K562 (cell line): ENCODE measurements around the gene KCNK1. TPM values are rescaled to one million over a fixed set of nuclear protein-coding genes. Genes with fewer than 3 reads are reported as not detected.

Source experiments
- EP300 ChIP-seq: IDR thresholded peaks from 2 replicates; pipeline ENCODE4 v1.6.1; 2012; ENCODE audit warnings: low read length, improper control_type of control experiment
- MAFK ChIP-seq: IDR thresholded peaks from 2 replicates; pipeline ENCODE4 v1.6.1; 2011; ENCODE audit warnings: low read length, improper control_type of control experiment
- NR3C1 ChIP-seq: sonication (generic); formaldehyde crosslinking; IDR thresholded peaks from 2 replicates; pipeline ENCODE4 v1.8.1; 2022; ENCODE audit warnings: missing genetic modification reagents
- PHF8 ChIP-seq: fragments of 200-600 bp; sonication (generic); IDR thresholded peaks from 2 replicates; pipeline ENCODE4 v1.6.1; 2012; ENCODE audit warnings: mixed run types, mild to moderate bottlenecking, inconsistent platforms, low read length, moderate library complexity, borderline replicate concordance
- RBBP5 ChIP-seq: fragments of 200-600 bp; sonication (generic); IDR thresholded peaks from 2 replicates; pipeline ENCODE4 v1.6.1; 2012; ENCODE audit warnings: borderline replicate concordance, mild to moderate bottlenecking, low read length, control low read depth, inconsistent platforms; ENCODE audit not compliant: insufficient read depth, poor library complexity, severe bottlenecking
- RBM34 ChIP-seq: fragments of 200-400 bp; formaldehyde crosslinking; IDR thresholded peaks from 2 replicates; pipeline ENCODE4 v1.6.1; 2018; ENCODE audit warnings: low read length, borderline replicate concordance; ENCODE audit not compliant: insufficient read depth
- RFX7 ChIP-seq: fragments of 250-450 bp; sonication (Bioruptor Pico); IDR thresholded peaks from 2 replicates; pipeline ENCODE4 v1.5.1; 2021; ENCODE audit warnings: mild to moderate bottlenecking
- RUNX1 ChIP-seq: sonication (generic); IDR thresholded peaks from 2 replicates; pipeline ENCODE4 v1.6.1; 2016; ENCODE audit warnings: antibody characterized with exemption, low read depth
- SMARCB1 ChIP-seq: IDR thresholded peaks from 2 replicates; pipeline ENCODE4 v1.6.1; 2011; ENCODE audit warnings: improper control_type of control experiment, low read depth; ENCODE audit not compliant: insufficient read length
- polyA plus RNA-seq, 8 experiments: library from polyadenylated mRNA; depleted of rRNA in 4 of 8; stranded (reverse) in 5 of 8; unstranded in 3 of 8; fragments of >200 nt; fragmentation: Nextera tagmentation in 2 of 8; fragmentation: Illumina TruSeq in 1 of 8; extraction: Ambion mirVana in 2 of 8; extraction: Trizol in 1 of 8; gene quantifications; 2 replicates each; pipeline versions ENCODE4 v1.2.1 to v1.2.3, GENCODE V29; 2011 to 2014; ENCODE audit warnings: inconsistent platforms in 1 of 8, missing spikeins in 1 of 8
- total RNA-seq, 7 experiments: library from RNA; depleted of rRNA in 6 of 7; stranded (reverse); fragments of >200 nt in 6 of 7; fragmentation: Illumina TruSeq in 2 of 7; extraction: Trizol in 2 of 7; gene quantifications; 2 replicates each; pipeline versions ENCODE4 v1.2.1 to v1.2.3, GENCODE V29; 2011 to 2021; ENCODE audit warnings: low replicate concordance in 1 of 7
- TF ChIP-seq, protein P1 (sequence below): fragments of 250-450 bp; sonication (Bioruptor Pico); IDR thresholded peaks from 2 replicates; pipeline ENCODE4 v1.5.0; 2021
- TF ChIP-seq, protein P2 (sequence below): sonication (generic); formaldehyde crosslinking; IDR thresholded peaks from 2 replicates; pipeline ENCODE4 v1.8.0; 2023; ENCODE audit warnings: mild to moderate bottlenecking, missing genetic modification reagents
- TF ChIP-seq, protein P3 (sequence below), 3 experiments: fragments of 200-800 bp in 1 of 3; fragments of 250-450 bp in 1 of 3; fragments of 450-650 bp in 1 of 3; sonication (Bioruptor Pico) in 1 of 3; sonication (Bioruptor generic) in 1 of 3; formaldehyde crosslinking in 1 of 3; IDR thresholded peaks; 2 replicates each; pipeline versions ENCODE4 v1.6.1 to v1.8.0; 2016 to 2022; ENCODE audit warnings: mild to moderate bottlenecking in 2 of 3, missing genetic modification characterization in 2 of 3, missing compliant biosample characterization in 1 of 3, moderate library complexity in 1 of 3
- TF ChIP-seq, protein P4 (sequence below): fragments of 450-650 bp; IDR thresholded peaks from 2 replicates; pipeline ENCODE4 v1.6.1; 2018; ENCODE audit not compliant: partially characterized antibody

Gene KCNK1
- total and polyA plus RNA-seq, 9 of the 15 experiments (the other 6 are each of a cell fraction or from before 2014, with no cell fraction given) = 3.1 to 22.7 (median 6.0) TPM

DNA sequence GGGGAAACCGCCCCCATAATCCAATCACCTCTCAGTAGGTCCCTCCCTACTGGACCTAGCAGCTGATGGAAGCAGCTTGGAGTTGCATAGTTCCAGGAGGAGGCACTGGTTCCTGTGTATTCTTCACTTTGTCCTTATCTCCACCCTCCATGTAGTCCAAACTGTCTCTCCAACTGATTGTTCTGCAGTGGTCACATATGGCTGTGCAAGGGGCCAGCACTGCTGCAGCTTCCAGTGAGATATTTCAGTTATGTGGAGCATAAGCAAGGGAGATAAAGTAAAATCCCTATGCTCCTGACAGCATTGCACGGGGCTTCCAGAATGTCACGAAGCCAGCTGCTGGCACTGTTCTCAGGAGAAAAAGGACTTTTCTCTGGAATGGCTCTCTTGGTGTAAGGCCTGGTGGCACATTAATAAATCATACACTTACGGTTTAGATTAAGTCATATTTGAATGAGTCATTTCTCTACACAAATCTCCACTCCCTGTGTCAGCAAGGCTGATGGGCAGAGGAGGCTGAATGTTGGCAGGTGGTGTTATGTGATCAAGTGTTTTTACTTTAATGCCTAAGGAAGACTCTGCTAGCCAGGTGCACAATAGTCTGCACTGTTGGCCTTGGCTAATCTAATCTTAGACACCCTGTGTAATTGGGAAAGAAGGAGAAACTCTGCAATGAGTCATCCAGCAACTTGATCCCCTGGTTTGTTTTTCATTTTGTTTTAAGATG lies 93.4 kb downstream of the KCNK1 start (continued):
- TF ChIP-seq RBBP5 (no peak), NR3C1 (CRISPR knock-in tag) (no peak), SMARCB1 (peak; percentile 50), PHF8 (no peak), RBM34 (no peak), EP300 (peak; percentile 85), RFX7 (CRISPR knock-in tag) (no peak), RUNX1 (no peak), MAFK (no peak)
- TF ChIP-seq, protein P1, sequence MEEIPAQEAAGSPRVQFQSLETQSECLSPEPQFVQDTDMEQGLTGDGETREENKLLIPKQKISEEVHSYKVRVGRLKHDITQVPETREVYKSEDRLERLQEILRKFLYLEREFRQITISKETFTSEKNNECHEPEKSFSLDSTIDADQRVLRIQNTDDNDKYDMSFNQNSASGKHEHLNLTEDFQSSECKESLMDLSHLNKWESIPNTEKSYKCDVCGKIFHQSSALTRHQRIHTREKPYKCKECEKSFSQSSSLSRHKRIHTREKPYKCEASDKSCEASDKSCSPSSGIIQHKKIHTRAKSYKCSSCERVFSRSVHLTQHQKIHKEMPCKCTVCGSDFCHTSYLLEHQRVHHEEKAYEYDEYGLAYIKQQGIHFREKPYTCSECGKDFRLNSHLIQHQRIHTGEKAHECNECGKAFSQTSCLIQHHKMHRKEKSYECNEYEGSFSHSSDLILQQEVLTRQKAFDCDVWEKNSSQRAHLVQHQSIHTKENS = no peak
- TF ChIP-seq, protein P2, sequence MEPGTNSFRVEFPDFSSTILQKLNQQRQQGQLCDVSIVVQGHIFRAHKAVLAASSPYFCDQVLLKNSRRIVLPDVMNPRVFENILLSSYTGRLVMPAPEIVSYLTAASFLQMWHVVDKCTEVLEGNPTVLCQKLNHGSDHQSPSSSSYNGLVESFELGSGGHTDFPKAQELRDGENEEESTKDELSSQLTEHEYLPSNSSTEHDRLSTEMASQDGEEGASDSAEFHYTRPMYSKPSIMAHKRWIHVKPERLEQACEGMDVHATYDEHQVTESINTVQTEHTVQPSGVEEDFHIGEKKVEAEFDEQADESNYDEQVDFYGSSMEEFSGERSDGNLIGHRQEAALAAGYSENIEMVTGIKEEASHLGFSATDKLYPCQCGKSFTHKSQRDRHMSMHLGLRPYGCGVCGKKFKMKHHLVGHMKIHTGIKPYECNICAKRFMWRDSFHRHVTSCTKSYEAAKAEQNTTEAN = no peak
- TF ChIP-seq, protein P3, sequence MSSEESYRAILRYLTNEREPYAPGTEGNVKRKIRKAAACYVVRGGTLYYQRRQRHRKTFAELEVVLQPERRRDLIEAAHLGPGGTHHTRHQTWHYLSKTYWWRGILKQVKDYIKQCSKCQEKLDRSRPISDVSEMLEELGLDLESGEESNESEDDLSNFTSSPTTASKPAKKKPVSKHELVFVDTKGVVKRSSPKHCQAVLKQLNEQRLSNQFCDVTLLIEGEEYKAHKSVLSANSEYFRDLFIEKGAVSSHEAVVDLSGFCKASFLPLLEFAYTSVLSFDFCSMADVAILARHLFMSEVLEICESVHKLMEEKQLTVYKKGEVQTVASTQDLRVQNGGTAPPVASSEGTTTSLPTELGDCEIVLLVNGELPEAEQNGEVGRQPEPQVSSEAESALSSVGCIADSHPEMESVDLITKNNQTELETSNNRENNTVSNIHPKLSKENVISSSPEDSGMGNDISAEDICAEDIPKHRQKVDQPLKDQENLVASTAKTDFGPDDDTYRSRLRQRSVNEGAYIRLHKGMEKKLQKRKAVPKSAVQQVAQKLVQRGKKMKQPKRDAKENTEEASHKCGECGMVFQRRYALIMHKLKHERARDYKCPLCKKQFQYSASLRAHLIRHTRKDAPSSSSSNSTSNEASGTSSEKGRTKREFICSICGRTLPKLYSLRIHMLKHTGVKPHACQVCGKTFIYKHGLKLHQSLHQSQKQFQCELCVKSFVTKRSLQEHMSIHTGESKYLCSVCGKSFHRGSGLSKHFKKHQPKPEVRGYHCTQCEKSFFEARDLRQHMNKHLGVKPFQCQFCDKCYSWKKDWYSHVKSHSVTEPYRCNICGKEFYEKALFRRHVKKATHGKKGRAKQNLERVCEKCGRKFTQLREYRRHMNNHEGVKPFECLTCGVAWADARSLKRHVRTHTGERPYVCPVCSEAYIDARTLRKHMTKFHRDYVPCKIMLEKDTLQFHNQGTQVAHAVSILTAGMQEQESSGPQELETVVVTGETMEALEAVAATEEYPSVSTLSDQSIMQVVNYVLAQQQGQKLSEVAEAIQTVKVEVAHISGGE (CRISPR knock-in tag; IDR thresholded peaks at IDR 0.05) = no peak; a peak in 1 of 6 replicates
- TF ChIP-seq, protein P4, sequence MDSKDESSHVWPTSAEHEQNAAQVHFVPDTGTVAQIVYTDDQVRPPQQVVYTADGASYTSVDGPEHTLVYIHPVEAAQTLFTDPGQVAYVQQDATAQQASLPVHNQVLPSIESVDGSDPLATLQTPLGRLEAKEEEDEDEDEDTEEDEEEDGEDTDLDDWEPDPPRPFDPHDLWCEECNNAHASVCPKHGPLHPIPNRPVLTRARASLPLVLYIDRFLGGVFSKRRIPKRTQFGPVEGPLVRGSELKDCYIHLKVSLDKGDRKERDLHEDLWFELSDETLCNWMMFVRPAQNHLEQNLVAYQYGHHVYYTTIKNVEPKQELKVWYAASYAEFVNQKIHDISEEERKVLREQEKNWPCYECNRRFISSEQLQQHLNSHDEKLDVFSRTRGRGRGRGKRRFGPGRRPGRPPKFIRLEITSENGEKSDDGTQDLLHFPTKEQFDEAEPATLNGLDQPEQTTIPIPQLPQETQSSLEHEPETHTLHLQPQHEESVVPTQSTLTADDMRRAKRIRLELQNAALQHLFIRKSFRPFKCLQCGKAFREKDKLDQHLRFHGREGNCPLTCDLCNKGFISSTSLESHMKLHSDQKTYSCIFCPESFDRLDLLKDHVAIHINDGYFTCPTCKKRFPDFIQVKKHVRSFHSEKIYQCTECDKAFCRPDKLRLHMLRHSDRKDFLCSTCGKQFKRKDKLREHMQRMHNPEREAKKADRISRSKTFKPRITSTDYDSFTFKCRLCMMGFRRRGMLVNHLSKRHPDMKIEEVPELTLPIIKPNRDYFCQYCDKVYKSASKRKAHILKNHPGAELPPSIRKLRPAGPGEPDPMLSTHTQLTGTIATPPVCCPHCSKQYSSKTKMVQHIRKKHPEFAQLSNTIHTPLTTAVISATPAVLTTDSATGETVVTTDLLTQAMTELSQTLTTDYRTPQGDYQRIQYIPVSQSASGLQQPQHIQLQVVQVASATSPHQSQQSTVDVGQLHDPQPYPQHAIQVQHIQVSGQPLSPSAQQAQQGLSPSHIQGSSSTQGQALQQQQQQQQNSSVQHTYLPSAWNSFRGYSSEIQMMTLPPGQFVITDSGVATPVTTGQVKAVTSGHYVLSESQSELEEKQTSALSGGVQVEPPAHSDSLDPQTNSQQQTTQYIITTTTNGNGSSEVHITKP = peak; percentile 6
